MM.1S (cell line): Measurements from ENCODE around the gene EPYC.
A peak's percentile ranks its signal among the peaks of the same experiment; 100 is the strongest.

ENCODE experiments used
- DNase-seq: peaks from one replicate; pipeline ENCODE4 v3.0.0-alpha.2; 2015
- H2AFZ ChIP-seq: fragments of 300-600 bp; sonication (generic); 2 replicates; pipeline ENCODE4 v1.6.0; 2016; ENCODE audit warnings: antibody characterized with exemption, low read length
- H3F3A ChIP-seq: fragments of 300-600 bp; sonication (generic); 2 replicates; pipeline ENCODE4 v1.6.1; 2016; ENCODE audit warnings: mild to moderate bottlenecking, antibody characterized with exemption, low read length, moderate library complexity, mixed read lengths; ENCODE audit not compliant: insufficient read depth
- H3K27ac ChIP-seq: fragments of 300-600 bp; sonication (generic); 2 replicates; pipeline ENCODE4 v1.5.1; 2016; ENCODE audit warnings: mild to moderate bottlenecking, low read length
- H3K27me3 ChIP-seq: fragments of 300-600 bp; sonication (generic); replicated peaks from 2 replicates; pipeline ENCODE4 v1.6.0; 2016; ENCODE audit warnings: low read length; ENCODE audit not compliant: insufficient read depth
- H3K36me3 ChIP-seq: fragments of 300-600 bp; sonication (generic); replicated peaks from 2 replicates; pipeline ENCODE4 v1.6.1; 2016; ENCODE audit warnings: mild to moderate bottlenecking, low read length, mixed read lengths; ENCODE audit not compliant: insufficient read depth
- H3K4me1 ChIP-seq: fragments of 300-600 bp; sonication (generic); 2 replicates; pipeline ENCODE4 v1.6.1; 2016; ENCODE audit warnings: low read length, mixed read lengths
- H3K4me2 ChIP-seq: fragments of 300-600 bp; sonication (generic); 2 replicates; pipeline ENCODE4 v1.6.0; 2016; ENCODE audit warnings: low read depth, low read length
- H3K4me3 ChIP-seq: fragments of 300-600 bp; sonication (generic); 2 replicates; pipeline ENCODE4 v1.5.1; 2016; ENCODE audit warnings: low read length, mixed read lengths
- H3K79me2 ChIP-seq: fragments of 300-600 bp; sonication (generic); 2 replicates; pipeline ENCODE4 v1.6.1; 2016; ENCODE audit warnings: mixed run types, low read length, mixed read lengths
- H3K9ac ChIP-seq: fragments of 300-600 bp; sonication (generic); 2 replicates; pipeline ENCODE4 v1.6.1; 2016; ENCODE audit warnings: low read length, mixed read lengths
- H3K9me2 ChIP-seq: fragments of 300-600 bp; sonication (generic); replicated peaks from 2 replicates; pipeline ENCODE4 v1.6.1; 2016; ENCODE audit warnings: mild to moderate bottlenecking, low read length, mixed read lengths; ENCODE audit not compliant: insufficient read depth
- H3K9me3 ChIP-seq: fragments of 300-600 bp; sonication (generic); replicated peaks from 2 replicates; pipeline ENCODE4 v1.6.1; 2016; ENCODE audit warnings: mild to moderate bottlenecking, low read length, mixed read lengths; ENCODE audit not compliant: insufficient read depth
- H4K20me1 ChIP-seq: fragments of 300-600 bp; sonication (generic); 2 replicates; pipeline ENCODE4 v1.6.1; 2016; ENCODE audit warnings: mild to moderate bottlenecking, low read length, moderate library complexity, mixed read lengths; ENCODE audit not compliant: insufficient read depth
- CTCF ChIP-seq: fragments of 300-600 bp; sonication (generic); IDR thresholded peaks from 2 replicates; pipeline ENCODE4 v1.5.1; 2016; ENCODE audit warnings: antibody characterized with exemption, low read length, mixed read lengths
- EZH2 ChIP-seq: fragments of 300-600 bp; sonication (generic); optimal IDR thresholded peaks from 2 replicates; pipeline ENCODE3; 2017; ENCODE audit warnings: low read depth, mild to moderate bottlenecking, antibody characterized with exemption, low read length, mixed read lengths
- EZH2phosphoT487 ChIP-seq: fragments of 300-600 bp; sonication (generic); IDR thresholded peaks from 2 replicates; pipeline ENCODE4 v1.6.1; 2018; ENCODE audit warnings: antibody characterized with exemption, low read length

Gene EPYC

DNA sequence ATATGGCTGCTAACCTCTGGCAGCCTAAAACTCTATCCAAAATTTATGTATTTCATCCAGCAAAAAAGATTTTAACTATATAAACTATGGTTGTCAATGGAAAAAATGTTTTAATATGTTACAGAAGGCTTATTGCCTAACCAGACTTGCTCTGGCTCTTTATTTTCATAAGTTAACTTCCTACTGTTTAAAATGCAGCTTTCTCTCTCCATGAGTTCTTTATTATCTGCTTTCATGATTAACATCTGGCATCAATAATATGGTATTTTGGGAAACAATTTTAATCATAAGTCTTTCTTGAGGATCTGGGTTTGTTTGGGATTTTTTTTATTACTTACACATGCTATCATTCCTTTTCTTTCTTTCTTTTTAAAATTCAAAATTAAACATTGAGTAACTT is 32.5 kb upstream of the EPYC start:
- Histone ChIP-seq H3K4me3 (no peak overlapping the region), H2AFZ (no peak overlapping the region), H3F3A (no peaks in the 10 kb centered on the region), H3K9ac (no peak overlapping the region), H3K9me2 (no peaks in the 10 kb centered on the region), H3K4me2 (no peak overlapping the region), H3K36me3 (no peaks in the 10 kb centered on the region), H3K4me1 (no peaks in the 10 kb centered on the region), H3K27me3 (no peaks in the 10 kb centered on the region), H3K9me3 (no peaks in the 10 kb centered on the region), H3K79me2 (no peaks in the 10 kb centered on the region), H3K27ac (no peak overlapping the region), H4K20me1 (no peaks in the 10 kb centered on the region)
- TF ChIP-seq EZH2 = no peak
- no peak for TF ChIP-seq CTCF
- TF ChIP-seq EZH2phosphoT487 = no peak
- DNase-seq = no peak

DNA sequence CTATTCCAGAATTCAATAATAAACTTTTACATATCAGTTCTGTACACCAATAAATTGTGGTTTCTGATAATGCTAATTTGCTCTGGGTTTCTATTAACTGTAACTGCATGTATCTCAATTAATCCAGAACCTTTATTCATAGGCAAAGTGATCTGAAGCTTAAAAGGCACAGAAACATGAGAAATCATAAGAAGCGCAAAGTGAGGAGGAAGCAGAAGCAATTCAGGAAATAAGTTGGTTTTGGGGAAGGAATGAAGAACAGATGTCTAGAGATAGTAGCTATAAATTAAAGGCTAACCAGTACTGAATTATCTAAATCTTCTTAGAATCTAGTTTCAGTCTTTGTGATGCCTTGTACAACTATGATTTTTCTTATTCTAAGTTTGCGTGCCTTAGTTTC is 28.5 kb upstream of the EPYC start:
- H3K4me3 ChIP-seq = no peak overlapping the region
- TF ChIP-seq EZH2phosphoT487 = no peak
- no peak for TF ChIP-seq EZH2
- no peak for TF ChIP-seq CTCF

GRCh38 chr12:91023326-91024004 is 18.7 kb upstream of the EPYC start:
- H3K4me1 ChIP-seq = peaks cover 11% of the 10 kb centered on the region
- H4K20me1 ChIP-seq = no peaks in the 10 kb centered on the region
- no peak overlapping the region for H2AFZ ChIP-seq
- no peak overlapping the region for H3K9ac ChIP-seq
- no peaks in the 10 kb centered on the region; the same call in 1 of the 2 replicates for H3K27me3 ChIP-seq
- no peaks in the 10 kb centered on the region for H3K9me2 ChIP-seq
- no peak overlapping the region for H3K4me3 ChIP-seq
- no peak for TF ChIP-seq CTCF
- no peak for TF ChIP-seq EZH2
- no peak for TF ChIP-seq EZH2phosphoT487
- no peaks in the 10 kb centered on the region for H3K9me3 ChIP-seq
- no peaks in the 10 kb centered on the region for H3F3A ChIP-seq
- H3K79me2 ChIP-seq = no peaks in the 10 kb centered on the region
- DNase-seq = peak; percentile 74
- H3K27ac ChIP-seq = no peak overlapping the region
- no peaks in the 10 kb centered on the region for H3K36me3 ChIP-seq
- peak overlapping the region; percentile 8; the same call in 1 of the 2 replicates for H3K4me2 ChIP-seq

More for the DNA sequence above, 28.5 kb upstream of the EPYC start:
- no peaks in the 10 kb centered on the region for H3K4me1 ChIP-seq
- no peak overlapping the region for H3K4me2 ChIP-seq
- no peak for DNase-seq
- no peaks in the 10 kb centered on the region for H3K36me3 ChIP-seq
- no peaks in the 10 kb centered on the region for H3K27me3 ChIP-seq
- H2AFZ ChIP-seq = no peak overlapping the region
- H3K9me2 ChIP-seq = no peaks in the 10 kb centered on the region
- H3K79me2 ChIP-seq = no peaks in the 10 kb centered on the region
- no peak overlapping the region for H3K27ac ChIP-seq
- no peaks in the 10 kb centered on the region for H4K20me1 ChIP-seq
- H3F3A ChIP-seq = no peaks in the 10 kb centered on the region
- H3K9ac ChIP-seq = no peak overlapping the region
- no peaks in the 10 kb centered on the region for H3K9me3 ChIP-seq
